Measurements from ENCODE around the gene NPM1. TPM values are rescaled to one million over a fixed set of nuclear protein-coding genes. Genes with fewer than 3 reads are reported as not detected.
A peak's percentile ranks its signal among the peaks of the same experiment; 100 is the strongest.

The NPM1 gene
- total RNA-seq, 3 donors from 2014 or later: 582 to 739 (median 669) TPM

DNA sequence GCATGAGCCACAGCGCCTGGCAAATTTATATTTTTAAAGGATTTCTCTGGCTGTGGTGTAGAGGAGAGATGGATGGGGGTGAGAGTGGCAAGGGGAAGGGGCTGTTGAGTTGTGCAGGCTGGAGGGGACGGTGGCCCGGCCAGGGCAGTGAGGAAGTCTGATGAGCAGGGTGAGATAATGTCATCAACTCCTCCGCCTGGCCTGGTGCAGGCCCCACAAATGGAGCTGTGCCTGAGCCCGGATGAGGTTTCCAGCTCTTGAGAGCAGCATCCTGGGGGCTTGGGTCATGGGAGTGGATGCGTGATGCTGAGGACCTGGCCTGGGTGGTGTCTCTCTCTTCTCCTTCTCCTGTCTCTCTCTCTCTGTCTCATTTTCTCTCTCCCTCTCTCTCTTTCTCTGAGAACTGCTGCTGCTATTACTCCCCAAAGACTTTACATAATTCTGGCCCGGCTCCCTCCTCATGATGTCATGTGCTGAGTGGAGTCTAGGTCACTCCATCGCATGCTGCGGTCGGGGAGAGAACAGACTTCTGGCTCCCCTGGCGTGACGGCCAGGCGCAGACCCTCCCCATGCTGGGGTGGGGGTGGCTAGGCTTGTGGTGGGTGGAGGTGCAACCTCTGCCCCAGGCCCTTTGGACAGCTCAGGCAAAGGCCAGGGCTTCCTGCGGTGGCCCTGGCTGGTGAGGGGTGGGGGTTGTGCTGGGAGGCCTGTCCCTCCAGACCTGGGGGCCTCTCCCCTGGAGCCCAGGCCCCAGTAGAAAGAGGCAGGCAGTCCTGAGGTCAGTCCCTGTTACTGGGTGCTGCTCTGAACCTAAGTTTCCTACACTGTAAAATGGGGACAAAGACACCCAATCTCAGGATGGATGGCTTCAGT, 58.2 kb downstream of the NPM1 start:
- Histone ChIP-seq H3K4me1 (no peaks in the 10 kb centered on the region), H3K36me3 (no peaks in the 10 kb centered on the region), H3K9me3 (no peaks in the 10 kb centered on the region), H3K27ac (no peak overlapping the region), H3K4me3 (no peak overlapping the region), H3K27me3 (no peaks in the 10 kb centered on the region)
- no peak for TF ChIP-seq POLR2AphosphoS5 (IDR thresholded peaks at IDR 0.05)
- TF ChIP-seq, protein P1, sequence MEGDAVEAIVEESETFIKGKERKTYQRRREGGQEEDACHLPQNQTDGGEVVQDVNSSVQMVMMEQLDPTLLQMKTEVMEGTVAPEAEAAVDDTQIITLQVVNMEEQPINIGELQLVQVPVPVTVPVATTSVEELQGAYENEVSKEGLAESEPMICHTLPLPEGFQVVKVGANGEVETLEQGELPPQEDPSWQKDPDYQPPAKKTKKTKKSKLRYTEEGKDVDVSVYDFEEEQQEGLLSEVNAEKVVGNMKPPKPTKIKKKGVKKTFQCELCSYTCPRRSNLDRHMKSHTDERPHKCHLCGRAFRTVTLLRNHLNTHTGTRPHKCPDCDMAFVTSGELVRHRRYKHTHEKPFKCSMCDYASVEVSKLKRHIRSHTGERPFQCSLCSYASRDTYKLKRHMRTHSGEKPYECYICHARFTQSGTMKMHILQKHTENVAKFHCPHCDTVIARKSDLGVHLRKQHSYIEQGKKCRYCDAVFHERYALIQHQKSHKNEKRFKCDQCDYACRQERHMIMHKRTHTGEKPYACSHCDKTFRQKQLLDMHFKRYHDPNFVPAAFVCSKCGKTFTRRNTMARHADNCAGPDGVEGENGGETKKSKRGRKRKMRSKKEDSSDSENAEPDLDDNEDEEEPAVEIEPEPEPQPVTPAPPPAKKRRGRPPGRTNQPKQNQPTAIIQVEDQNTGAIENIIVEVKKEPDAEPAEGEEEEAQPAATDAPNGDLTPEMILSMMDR (IDR thresholded peaks at IDR 0.05): no peak
- TF ChIP-seq POLR2A (IDR thresholded peaks at IDR 0.05): no peak
- intact Hi-C loops (cut with DNase I; ENCODE audit: low total_unique reads): no loop called here
- no peak for DNase-seq (ENCODE audit: low spot score in 2 of 2)

DNA sequence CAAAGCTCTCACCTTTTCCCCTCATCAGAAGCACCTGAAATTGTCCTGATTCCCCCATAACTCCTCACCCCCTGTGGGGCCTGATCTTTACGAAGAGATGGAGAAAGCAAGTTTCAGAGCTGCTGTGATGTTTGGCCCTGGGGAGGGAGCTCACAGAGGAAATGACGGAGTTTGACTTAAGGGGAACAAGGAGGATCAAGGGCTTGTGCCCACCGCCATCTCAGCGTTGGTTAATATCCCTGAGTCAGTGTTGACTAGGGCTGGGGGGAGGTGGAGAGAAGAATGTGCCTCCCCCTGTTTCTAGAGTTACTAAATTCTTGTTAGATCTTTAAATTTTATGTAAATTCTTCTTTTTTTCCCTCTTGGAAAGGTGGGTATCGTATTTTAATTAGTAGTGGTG, 59.6 kb downstream of the NPM1 start:
- H3K9me3 ChIP-seq: no peaks in the 10 kb centered on the region
- TF ChIP-seq POLR2A (IDR thresholded peaks at IDR 0.05) (no peak), POLR2AphosphoS5 (IDR thresholded peaks at IDR 0.05) (no peak)
- TF ChIP-seq, protein P1 (IDR thresholded peaks at IDR 0.05): no peak
- H3K27ac ChIP-seq: no peak overlapping the region
- H3K4me3 ChIP-seq: no peak overlapping the region
- intact Hi-C loops (cut with DNase I; ENCODE audit: low total_unique reads): no loop called here
- H3K4me1 ChIP-seq: no peaks in the 10 kb centered on the region
- no peaks in the 10 kb centered on the region for H3K36me3 ChIP-seq
- no peak for DNase-seq (ENCODE audit: low spot score in 2 of 2)
- H3K27me3 ChIP-seq: no peaks in the 10 kb centered on the region

DNA sequence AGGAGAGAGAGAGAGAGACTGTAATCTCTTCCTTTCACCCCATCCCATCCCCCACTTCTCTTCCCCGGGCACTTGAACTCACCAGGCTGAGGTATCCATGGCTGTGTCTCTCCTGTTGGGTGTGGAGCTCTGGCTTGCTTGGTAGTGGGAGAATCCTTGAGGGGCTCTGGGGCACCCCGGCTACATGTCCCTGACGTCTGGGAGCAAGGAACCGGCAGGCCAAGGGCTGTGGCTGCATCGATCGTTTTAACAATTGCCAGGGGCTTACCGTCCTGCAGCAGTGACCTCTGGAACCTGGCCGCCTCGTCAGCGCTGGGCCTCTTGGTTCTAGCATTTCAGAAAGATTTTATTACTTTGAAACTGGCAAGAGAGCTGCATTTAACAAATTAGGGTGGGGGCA, 61.8 kb downstream of the NPM1 start:
- Histone ChIP-seq H3K9me3 (no peaks in the 10 kb centered on the region), H3K4me3 (no peak overlapping the region), H3K4me1 (no peaks in the 10 kb centered on the region), H3K27me3 (no peaks in the 10 kb centered on the region), H3K36me3 (no peaks in the 10 kb centered on the region), H3K27ac (no peak overlapping the region)
- DNase-seq (ENCODE audit: low spot score in 2 of 2): no peak
- TF ChIP-seq POLR2A (IDR thresholded peaks at IDR 0.05) (no peak), POLR2AphosphoS5 (IDR thresholded peaks at IDR 0.05) (no peak)
- TF ChIP-seq, protein P1 (IDR thresholded peaks at IDR 0.05): no peak
- intact Hi-C loops (cut with DNase I; ENCODE audit: low total_unique reads): no loop called here

DNA sequence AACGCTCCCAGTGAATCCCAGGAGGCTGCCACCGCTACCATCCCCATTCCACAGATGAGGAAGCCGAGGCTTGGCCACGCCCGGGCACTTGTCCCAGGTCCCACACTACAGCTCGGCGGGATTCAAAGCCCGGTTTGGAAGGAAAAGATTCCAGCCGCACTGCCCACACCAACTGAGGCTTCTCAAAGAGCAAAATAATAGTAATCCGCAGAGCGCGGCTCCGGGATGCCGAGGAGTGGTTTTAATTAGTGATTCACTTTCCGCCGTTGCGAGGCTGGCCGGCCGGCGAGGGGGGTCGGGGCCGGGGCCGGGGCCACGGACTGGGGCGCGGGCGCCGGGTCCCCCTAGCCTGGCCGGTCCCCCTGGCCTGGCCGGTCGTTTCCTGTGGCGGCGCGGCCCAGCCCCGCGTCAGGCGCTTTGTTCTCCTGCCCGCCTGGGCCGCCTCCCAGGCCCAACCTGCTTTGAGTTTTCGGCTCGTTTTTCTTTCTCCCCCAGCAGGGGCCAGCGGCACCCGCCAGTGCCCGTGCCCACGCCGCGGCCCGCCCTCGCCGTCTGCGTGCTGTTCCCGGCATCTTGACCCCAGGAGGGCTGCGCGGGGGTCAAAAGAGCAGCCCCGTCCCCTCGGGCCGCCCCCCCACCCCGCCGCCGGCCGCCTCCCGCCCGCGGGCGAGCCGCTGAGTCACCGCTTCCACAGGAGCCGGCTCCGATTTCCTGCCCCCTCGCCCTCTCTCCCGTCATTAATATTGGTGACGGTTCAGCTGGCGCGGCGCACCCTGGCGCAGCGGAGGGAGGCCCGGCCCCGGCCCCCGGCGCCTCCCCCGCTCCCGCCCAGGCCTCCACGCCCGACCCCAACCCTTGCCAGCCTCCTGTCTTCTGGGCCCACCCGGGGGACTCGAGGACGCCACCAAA, 63.0 kb downstream of the NPM1 start:
- peak overlapping the region; percentile 46 to 76 (median 56) for H3K4me3 ChIP-seq
- H3K27me3 ChIP-seq: no peaks in the 10 kb centered on the region
- intact Hi-C loops (cut with DNase I; ENCODE audit: low total_unique reads): no loop called here
- H3K27ac ChIP-seq: peak overlapping the region; percentile 79 to 92
- no peak for DNase-seq (ENCODE audit: low spot score in 2 of 2)
- H3K36me3 ChIP-seq: no peaks in the 10 kb centered on the region
- TF ChIP-seq, protein P1 (IDR thresholded peaks at IDR 0.05): no peak
- TF ChIP-seq POLR2AphosphoS5 (IDR thresholded peaks at IDR 0.05) (no peak), POLR2A (IDR thresholded peaks at IDR 0.05) (no peak)
- no peaks in the 10 kb centered on the region for H3K4me1 ChIP-seq
- H3K9me3 ChIP-seq: no peaks in the 10 kb centered on the region

All from breast epithelium (tissue), 4 donors.